Frontal cortex (tissue), 4 donors: ENCODE measurements around the gene ZFR. TPM values are rescaled to one million over a fixed set of nuclear protein-coding genes. Genes with fewer than 3 reads are reported as not detected.
"Not testable (repeated sequence)": the region's sequence is repeated elsewhere in the genome, so short reads cannot be mapped to it uniquely, and the experiment has no call there.

Source experiments
- DNase-seq, 2 donors: peaks; one replicate each; pipeline ENCODE4 v3.0.0; 2012; ENCODE audit warnings: low spot score in 2 of 2
- FAIRE-seq: peaks from 2 replicates; lab custom pipeline; 2012; peaks lifted over from hg19 to GRCh38; lab: Jason Lieb, UNC
- total RNA-seq: library from RNA; depleted of rRNA; stranded (reverse); fragments of >200 nt; gene quantifications from one replicate; pipeline ENCODE4 v1.2.3, GENCODE V29; 2014
- donor health status: control.
- donor health status: control.
- donor health status: control.

ZFR gene
- total RNA-seq, 1 donor from 2014 or later, result 144 TPM

- no peak for DNase-seq
- FAIRE-seq, result no peak
These were observed 114.2 kb downstream of the ZFR start for GRCh38 chr5:32330126-32330971.

GRCh38 chr5:32329395-32329834 lies 115.1 kb downstream of the ZFR start:
- no peak for FAIRE-seq
- peak; percentile 42 to 71 for DNase-seq

GRCh38 chr5:32326216-32326772 lies 118.2 kb downstream of the ZFR start:
- DNase-seq (no peak), FAIRE-seq (no peak)

- no peak for FAIRE-seq
- no peak for DNase-seq
These were observed 118.9 kb downstream of the ZFR start for GRCh38 chr5:32325616-32326015.

GRCh38 chr5:32325062-32325461 lies 119.5 kb downstream of the ZFR start:
- no peak for FAIRE-seq

GRCh38 chr5:32323741-32324140 lies 120.8 kb downstream of the ZFR start:
- FAIRE-seq (no peak), DNase-seq (no peak)

More at GRCh38 chr5:32325062-32325461, 119.5 kb downstream of the ZFR start:
- DNase-seq, result peak in 1 of 2 donors; percentile 37

GRCh38 chr5:32322882-32323281 lies 121.7 kb downstream of the ZFR start:
- DNase-seq (no peak), FAIRE-seq (no peak)

GRCh38 chr5:32321787-32322186 lies 122.8 kb downstream of the ZFR start:
- not testable (repeated sequence) for FAIRE-seq, DNase-seq

GRCh38 chr5:32320576-32320975 lies 124.0 kb downstream of the ZFR start:
- DNase-seq, result no peak
- FAIRE-seq, result no peak

GRCh38 chr5:32319926-32320543 lies 124.5 kb downstream of the ZFR start:
- FAIRE-seq (no peak), DNase-seq (no peak)

GRCh38 chr5:32319392-32319791 lies 125.1 kb downstream of the ZFR start:
- no peak for FAIRE-seq
- DNase-seq, result no peak

- no peak for DNase-seq
These were observed 127.5 kb downstream of the ZFR start for GRCh38 chr5:32317041-32317440.

GRCh38 chr5:32315221-32316014 lies 129.1 kb downstream of the ZFR start:
- no peak for FAIRE-seq
- no peak for DNase-seq

More at GRCh38 chr5:32317041-32317440, 127.5 kb downstream of the ZFR start:
- no peak for FAIRE-seq

- FAIRE-seq (no peak), DNase-seq (no peak)
These were observed 129.9 kb downstream of the ZFR start for GRCh38 chr5:32314658-32315057.

- FAIRE-seq, DNase-seq: not testable (repeated sequence)
These were observed 130.4 kb downstream of the ZFR start for GRCh38 chr5:32314152-32314488.

- DNase-seq (peak; percentile 99), FAIRE-seq (peak; percentile 97)
These were observed 131.8 kb downstream of the ZFR start, which contains the start of gene MTMR12 for GRCh38 chr5:32312595-32313332. Gene MTMR12 (minus strand): TSS chr5:32312939. CDS start chr5:32312838, 101 bp downstream.

- FAIRE-seq (no peak), DNase-seq (peak; percentile 28 to 32)
These were observed 132.3 kb downstream of the ZFR start for GRCh38 chr5:32312197-32312594.

GRCh38 chr5:32311404-32312196 lies 132.9 kb downstream of the ZFR start:
- FAIRE-seq, result no peak
- DNase-seq, result no peak

GRCh38 chr5:32309761-32310160 lies 134.8 kb downstream of the ZFR start:
- FAIRE-seq, result no peak
- DNase-seq, result no peak
